DND-41 (cell line): ENCODE data around the gene RND1.
"Not testable (repeated sequence)": the region's sequence is repeated elsewhere in the genome, so short reads cannot be mapped to it uniquely, and the experiment has no call there.

Source experiments
- ATAC-seq: fragments of 200-7000 bp; cut with Tn5 transposase; 3 replicates; pipeline ENCODE4 v1.9.1; 2021; ENCODE audit warnings: low read depth; ENCODE audit not compliant: insufficient read depth
- DNase-seq: peaks from one replicate; pipeline ENCODE4 v3.0.0-alpha.2; 2020
- H2AFZ ChIP-seq: 2 replicates; pipeline ENCODE4 v1.6.0; 2012; ENCODE audit warnings: low read depth, low read length
- H3K27ac ChIP-seq: 2 replicates; pipeline ENCODE4 v1.5.1; 2012; ENCODE audit warnings: low read length, inconsistent platforms
- H3K27me3 ChIP-seq: fragments of 200-600 bp; sonication (generic); 2 replicates; pipeline ENCODE4 v1.6.0; 2012; ENCODE audit warnings: low read length, mild to moderate bottlenecking, inconsistent platforms; ENCODE audit not compliant: insufficient read depth, poor library complexity
- H3K36me3 ChIP-seq: 2 replicates; pipeline ENCODE4 v1.5.1; 2012; ENCODE audit warnings: low read length, inconsistent platforms; ENCODE audit not compliant: insufficient read depth
- H3K4me1 ChIP-seq: 2 replicates; pipeline ENCODE4 v1.5.1; 2012; ENCODE audit warnings: mild to moderate bottlenecking, low read length; ENCODE audit not compliant: insufficient read depth
- H3K4me2 ChIP-seq: 2 replicates; pipeline ENCODE4 v1.6.0; 2012; ENCODE audit warnings: mild to moderate bottlenecking, moderate library complexity, low read length, inconsistent platforms; ENCODE audit not compliant: insufficient read depth
- H3K4me3 ChIP-seq, 2 experiments: fragments of 200-600 bp in 1 of 2; shearing (Covaris generic) in 1 of 2; 2 replicates each; pipeline ENCODE4 v1.5.1; 2012 to 2016; ENCODE audit warnings: inconsistent platforms in 2 of 2, low read length in 2 of 2, mild to moderate bottlenecking in 2 of 2, low read depth in 1 of 2, moderate library complexity in 1 of 2
- H3K79me2 ChIP-seq: 2 replicates; pipeline ENCODE4 v1.6.0; 2012; ENCODE audit warnings: low read length, inconsistent platforms; ENCODE audit not compliant: insufficient read depth
- H3K9ac ChIP-seq: 2 replicates; pipeline ENCODE4 v1.6.0; 2012; ENCODE audit warnings: low read depth, mild to moderate bottlenecking, inconsistent platforms, low read length, moderate library complexity
- H3K9me3 ChIP-seq: 2 replicates; pipeline ENCODE4 v1.5.1; 2012; ENCODE audit warnings: low read length, moderate library complexity, mild to moderate bottlenecking, inconsistent platforms; ENCODE audit not compliant: insufficient read depth, severe bottlenecking
- H4K20me1 ChIP-seq: 2 replicates; pipeline ENCODE4 v1.6.0; 2012; ENCODE audit warnings: low read length; ENCODE audit not compliant: insufficient read depth
- CTCF ChIP-seq: IDR thresholded peaks from 2 replicates; pipeline ENCODE4 v1.5.1; 2012; ENCODE audit warnings: borderline replicate concordance, low read length, moderate library complexity, mild to moderate bottlenecking; ENCODE audit not compliant: poor library complexity, severe bottlenecking; ENCODE audit errors: extremely low read depth
- EZH2 ChIP-seq: IDR thresholded peaks from 3 replicates; pipeline ENCODE4 v1.6.1; 2012; ENCODE audit warnings: borderline replicate concordance, low read depth, mild to moderate bottlenecking, moderate library complexity, low read length, inconsistent platforms; ENCODE audit not compliant: severe bottlenecking

The RND1 gene

DNA sequence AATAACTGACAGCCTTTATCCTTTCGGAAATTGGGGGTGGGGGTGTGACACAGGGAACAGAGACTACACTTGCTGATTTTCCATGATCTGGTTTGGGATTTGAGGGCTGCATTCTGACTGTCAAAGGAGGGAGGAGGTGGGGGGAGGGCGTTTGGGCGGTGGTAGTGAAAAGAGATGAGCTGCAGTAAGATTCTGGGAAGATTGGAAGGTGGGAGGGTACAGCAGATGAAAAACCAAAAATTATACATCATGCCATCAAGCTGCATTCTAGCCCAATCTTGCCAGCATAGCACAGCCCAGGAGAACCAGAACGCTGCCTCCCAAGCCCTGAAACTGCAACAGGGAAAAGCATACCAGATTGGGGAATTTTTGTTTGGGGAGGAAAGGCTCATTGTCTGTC lies 2.4 kb downstream of the RND1 start:
- no peak overlapping the region for H3K27ac ChIP-seq
- no peak for TF ChIP-seq EZH2
- H3K4me2 ChIP-seq = no peak overlapping the region
- ATAC-seq (no peak), DNase-seq (no peak)
- no peak overlapping the region for H3K4me3 ChIP-seq
- peaks cover 9% of the 10 kb centered on the region for H3K27me3 ChIP-seq
- no peak overlapping the region for H3K9ac ChIP-seq
- no peak overlapping the region for H2AFZ ChIP-seq
- peaks cover 20% of the 10 kb centered on the region for H3K4me1 ChIP-seq
- H3K9me3 ChIP-seq = no peaks in the 10 kb centered on the region
- no peaks in the 10 kb centered on the region for H4K20me1 ChIP-seq
- H3K79me2 ChIP-seq = no peaks in the 10 kb centered on the region
- H3K36me3 ChIP-seq = no peaks in the 10 kb centered on the region

DNA sequence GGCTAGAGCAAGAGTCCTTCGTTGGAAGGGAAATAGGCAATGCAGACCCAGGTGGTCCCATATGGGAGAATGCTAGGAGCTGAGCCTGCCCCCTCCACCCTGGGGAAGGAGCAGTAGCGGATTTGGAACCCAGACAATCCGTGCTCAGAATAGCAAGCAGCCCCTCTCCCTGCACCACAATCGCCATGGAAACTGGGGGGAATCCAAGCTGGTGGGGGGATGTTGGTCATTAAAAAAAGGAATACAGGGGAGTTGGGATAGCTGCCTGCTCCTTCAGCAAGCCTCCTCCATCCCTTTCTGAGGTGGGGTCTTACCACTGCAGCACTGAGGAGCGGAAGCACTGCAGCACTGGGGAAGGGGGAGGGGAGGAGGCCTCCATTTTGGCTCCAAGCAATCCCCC lies 2.9 kb downstream of the RND1 start:
- no peak overlapping the region for H2AFZ ChIP-seq
- H3K9me3 ChIP-seq = no peaks in the 10 kb centered on the region
- no peak for DNase-seq
- no peak for TF ChIP-seq EZH2
- no peak for TF ChIP-seq CTCF
- no peak overlapping the region for H3K9ac ChIP-seq
- peaks cover 9% of the 10 kb centered on the region for H3K27me3 ChIP-seq
- H3K79me2 ChIP-seq = no peaks in the 10 kb centered on the region
- H3K4me3 ChIP-seq = no peak overlapping the region
- no peak overlapping the region for H3K4me2 ChIP-seq
- no peaks in the 10 kb centered on the region for H4K20me1 ChIP-seq
- H3K4me1 ChIP-seq = peaks cover 20% of the 10 kb centered on the region
- no peak for ATAC-seq
- no peaks in the 10 kb centered on the region for H3K36me3 ChIP-seq
- no peak overlapping the region for H3K27ac ChIP-seq

- Histone ChIP-seq H3K4me2 (no peak overlapping the region), H3K79me2 (no peaks in the 10 kb centered on the region), H3K4me3 (no peak overlapping the region), H3K4me1 (peaks cover 18% of the 10 kb centered on the region), H3K27ac (no peak overlapping the region), H3K9ac (no peak overlapping the region), H2AFZ (no peak overlapping the region), H3K27me3 (peaks cover 9% of the 10 kb centered on the region), H4K20me1 (no peaks in the 10 kb centered on the region), H3K9me3 (no peaks in the 10 kb centered on the region), H3K36me3 (no peaks in the 10 kb centered on the region)
- no peak for DNase-seq
- TF ChIP-seq CTCF = no peak
- TF ChIP-seq EZH2 = no peak
- no peak for ATAC-seq
Measured at GRCh38 chr12:48861111-48861510, 4.6 kb downstream of the RND1 start.

- H3K27ac ChIP-seq, H3K9me3 ChIP-seq, H3K4me2 ChIP-seq, H3K9ac ChIP-seq, H2AFZ ChIP-seq, H3K79me2 ChIP-seq, H3K4me3 ChIP-seq, H3K27me3 ChIP-seq, H3K36me3 ChIP-seq, DNase-seq, H4K20me1 ChIP-seq, ATAC-seq: not testable (repeated sequence)
- H3K4me1 ChIP-seq = peaks cover 10% of the 10 kb centered on the region
Measured at GRCh38 chr12:48860236-48860635, 5.4 kb downstream of the RND1 start.

DNA sequence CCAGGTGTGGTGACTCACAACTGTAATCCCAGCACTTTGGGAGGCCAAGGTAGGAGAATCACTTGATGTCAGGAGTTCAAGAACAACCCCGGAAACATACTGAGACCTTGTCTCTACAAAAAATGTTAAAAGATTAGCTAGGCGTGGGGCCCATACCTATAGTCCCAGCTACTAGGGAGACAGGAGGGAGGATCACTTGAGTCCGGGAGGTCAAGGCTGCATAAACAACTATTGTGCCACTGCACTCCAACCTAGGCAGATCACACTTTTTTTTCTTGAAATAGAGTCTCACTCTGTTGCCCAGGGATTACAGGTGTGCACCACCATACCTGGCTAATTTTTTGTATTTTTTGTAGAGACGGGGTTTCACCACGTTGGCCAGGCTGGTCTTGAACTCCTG lies 6.1 kb downstream of the RND1 start:
- H3K9me3 ChIP-seq = no peaks in the 10 kb centered on the region
- H3K4me2 ChIP-seq = no peak overlapping the region
- no peak for ATAC-seq
- H3K79me2 ChIP-seq = no peaks in the 10 kb centered on the region
- no peak overlapping the region for H3K4me3 ChIP-seq
- H4K20me1 ChIP-seq = no peaks in the 10 kb centered on the region
- DNase-seq = no peak
- H3K27ac ChIP-seq = no peak overlapping the region
- no peak overlapping the region for H2AFZ ChIP-seq
- no peaks in the 10 kb centered on the region for H3K36me3 ChIP-seq
- TF ChIP-seq CTCF = no peak
- peaks cover 4% of the 10 kb centered on the region for H3K4me1 ChIP-seq
- no peak overlapping the region for H3K9ac ChIP-seq
- no peaks in the 10 kb centered on the region for H3K27me3 ChIP-seq
